Activated naive CD8-positive, alpha-beta T cell treated with anti-CD3 and anti-CD28 coated beads, Interleukin-2, amount 50 U/mL, for 16 hours (primary cell): ENCODE results near the gene OR10AD1.
"Not testable (repeated sequence)": the region's sequence is repeated elsewhere in the genome, so short reads cannot be mapped to it uniquely, and the experiment has no call there.

Source experiments
- DNase-seq: peaks from one replicate; pipeline ENCODE4 v3.0.0-alpha.2; 2020; ENCODE audit warnings: low read depth, low spot score

Gene OR10AD1

GRCh38 chr12:48203192-48203591, at the start of gene OR10AD1:
OR10AD1 (minus strand) TSS chr12:48203292; CDS start chr12:48203292, 0 bp downstream.
- no peak for DNase-seq

- no peak for DNase-seq
Observed at GRCh38 chr12:48247181-48247966, 44.3 kb upstream of the OR10AD1 start.

- no peak for DNase-seq
Observed at GRCh38 chr12:48237162-48237561, 34.1 kb upstream of the OR10AD1 start.

- DNase-seq, result no peak
Observed at GRCh38 chr12:48235796-48236333, 32.8 kb upstream of the OR10AD1 start.

- DNase-seq, result not testable (repeated sequence)
Observed at GRCh38 chr12:48231169-48231958, 28.3 kb upstream of the OR10AD1 start.

- not testable (repeated sequence) for DNase-seq
Observed at GRCh38 chr12:48224533-48224932, 21.4 kb upstream of the OR10AD1 start.

- DNase-seq, result no peak
Observed at GRCh38 chr12:48221645-48222044, 18.6 kb upstream of the OR10AD1 start.

- no peak for DNase-seq
Observed at GRCh38 chr12:48220701-48221100, 17.6 kb upstream of the OR10AD1 start.

- DNase-seq, result no peak
Observed at GRCh38 chr12:48219631-48220030, 16.5 kb upstream of the OR10AD1 start.

GRCh38 chr12:48216785-48217184, 13.7 kb upstream of the OR10AD1 start:
- no peak for DNase-seq

- DNase-seq, result not testable (repeated sequence)
Observed at GRCh38 chr12:48209495-48209894, 6.4 kb upstream of the OR10AD1 start.

- DNase-seq, result no peak
Observed at GRCh38 chr12:48202766-48203165, 326 bp downstream of the OR10AD1 start.

GRCh38 chr12:48201516-48201915, 1.6 kb downstream of the OR10AD1 start:
- no peak for DNase-seq

- no peak for DNase-seq
Observed at GRCh38 chr12:48201091-48201490, 2.0 kb downstream of the OR10AD1 start.

- DNase-seq, result no peak
Observed at GRCh38 chr12:48199774-48200221, 3.3 kb downstream of the OR10AD1 start.

- no peak for DNase-seq
Observed at GRCh38 chr12:48198985-48199384, 4.1 kb downstream of the OR10AD1 start.

- DNase-seq, result no peak
Observed at GRCh38 chr12:48198672-48198971, 4.5 kb downstream of the OR10AD1 start.

GRCh38 chr12:48197971-48198671, 5.0 kb downstream of the OR10AD1 start:
- DNase-seq, result peak; percentile 76

GRCh38 chr12:48197549-48197970, 5.5 kb downstream of the OR10AD1 start:
- DNase-seq, result no peak

GRCh38 chr12:48194799-48195201, 8.3 kb downstream of the OR10AD1 start:
- no peak for DNase-seq

- DNase-seq, result no peak
Observed at GRCh38 chr12:48193623-48194022, 9.5 kb downstream of the OR10AD1 start.

GRCh38 chr12:48192861-48193260, 10.2 kb downstream of the OR10AD1 start:
- no peak for DNase-seq
